ENCODE results near the gene CCDC142. TPM values are rescaled to one million over a fixed set of nuclear protein-coding genes. Genes with fewer than 3 reads are reported as not detected.

Gene CCDC142
- total RNA-seq, 1 experiment from 2014 or later = 19.8 TPM

- Histone ChIP-seq H3F3A (ENCODE audit: insufficient read depth, low read depth) (peaks cover 23% of the 10 kb centered on the region), H3K4me3 (peak overlapping the region; percentile 66), H2AFZ (peak overlapping the region; percentile 87), H3K36me3 (ENCODE audit: low read depth) (0 out of 2 replicates have a peak, but pooled peaks cover 4% of the 10 kb centered on the region), H3K27me3 (ENCODE audit: insufficient read depth, low read depth) (no peaks in the 10 kb centered on the region), H3K79me2 (ENCODE audit: low read depth) (peaks cover 37% of the 10 kb centered on the region), H3K4me1 (replicated peaks; ENCODE audit: insufficient read depth) (peaks cover 17% of the 10 kb centered on the region), H3K9me3 (ENCODE audit: insufficient read depth, low read depth) (no peaks in the 10 kb centered on the region), H4K20me1 (ENCODE audit: insufficient read depth) (peaks cover 29% of the 10 kb centered on the region), H3K27ac (peak overlapping the region; percentile 64), H3K9me2 (ENCODE audit: insufficient read depth) (no peaks in the 10 kb centered on the region), H3K4me2 (peak overlapping the region; percentile 93)
- TF ChIP-seq, protein P1, sequence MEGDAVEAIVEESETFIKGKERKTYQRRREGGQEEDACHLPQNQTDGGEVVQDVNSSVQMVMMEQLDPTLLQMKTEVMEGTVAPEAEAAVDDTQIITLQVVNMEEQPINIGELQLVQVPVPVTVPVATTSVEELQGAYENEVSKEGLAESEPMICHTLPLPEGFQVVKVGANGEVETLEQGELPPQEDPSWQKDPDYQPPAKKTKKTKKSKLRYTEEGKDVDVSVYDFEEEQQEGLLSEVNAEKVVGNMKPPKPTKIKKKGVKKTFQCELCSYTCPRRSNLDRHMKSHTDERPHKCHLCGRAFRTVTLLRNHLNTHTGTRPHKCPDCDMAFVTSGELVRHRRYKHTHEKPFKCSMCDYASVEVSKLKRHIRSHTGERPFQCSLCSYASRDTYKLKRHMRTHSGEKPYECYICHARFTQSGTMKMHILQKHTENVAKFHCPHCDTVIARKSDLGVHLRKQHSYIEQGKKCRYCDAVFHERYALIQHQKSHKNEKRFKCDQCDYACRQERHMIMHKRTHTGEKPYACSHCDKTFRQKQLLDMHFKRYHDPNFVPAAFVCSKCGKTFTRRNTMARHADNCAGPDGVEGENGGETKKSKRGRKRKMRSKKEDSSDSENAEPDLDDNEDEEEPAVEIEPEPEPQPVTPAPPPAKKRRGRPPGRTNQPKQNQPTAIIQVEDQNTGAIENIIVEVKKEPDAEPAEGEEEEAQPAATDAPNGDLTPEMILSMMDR (conservative IDR thresholded peaks at IDR 0.05) = no peak
- no peak for TF ChIP-seq EZH2 (IDR thresholded peaks at IDR 0.05; ENCODE audit: low read depth)
- DNase-seq = no peak
- POLR2A ChIA-PET (ENCODE audit: unreplicated experiment) = interaction anchor here (0.8 to 1.1 kb wide), 2 partner anchors 11 to 42 kb away, joined by 3 to 8 read pairs; partner anchors contain the start of genes CCDC142 and TTC31
- TSS peak; percentile 45 for BruUV-seq (replicated peaks)
- CTCF ChIA-PET = no interaction called here
- intact Hi-C loops (cut with micrococcal nuclease; ENCODE audit: unreplicated experiment) = no loop called here
Measured at GRCh38 chr2:74441170-74441689, 41.6 kb downstream of the CCDC142 start.

- intact Hi-C loops (cut with micrococcal nuclease; ENCODE audit: unreplicated experiment) = loop anchor here (1.0 kb wide), 2 partner anchors 18 to 89 kb away; partner anchors contain the start of genes AUP1, HTRA2 and WBP1
- Histone ChIP-seq H3K36me3 (ENCODE audit: low read depth) (0 out of 2 replicates have a peak, but pooled peaks cover 4% of the 10 kb centered on the region), H3K9me2 (ENCODE audit: insufficient read depth) (no peaks in the 10 kb centered on the region), H3F3A (ENCODE audit: insufficient read depth, low read depth) (peaks cover 23% of the 10 kb centered on the region), H4K20me1 (ENCODE audit: insufficient read depth) (peaks cover 29% of the 10 kb centered on the region), H3K4me2 (peak overlapping the region; percentile 93), H3K27ac (peak overlapping the region; percentile 64), H3K9me3 (ENCODE audit: insufficient read depth, low read depth) (no peaks in the 10 kb centered on the region), H3K4me3 (peak overlapping the region; percentile 66), H3K27me3 (ENCODE audit: insufficient read depth, low read depth) (no peaks in the 10 kb centered on the region), H2AFZ (peak overlapping the region; percentile 87), H3K4me1 (replicated peaks; ENCODE audit: insufficient read depth) (peaks cover 17% of the 10 kb centered on the region), H3K79me2 (ENCODE audit: low read depth) (peaks cover 37% of the 10 kb centered on the region)
- no TSS peak for BruUV-seq (replicated peaks)
- CTCF ChIA-PET = interaction anchor here (0.6 kb wide), 2 partner anchors 39 to 1463 kb away, joined by 3 to 5 read pairs; no protein-coding TSS in a partner anchor
- TF ChIP-seq, protein P1 (conservative IDR thresholded peaks at IDR 0.05) = no peak
- no peak for TF ChIP-seq EZH2 (IDR thresholded peaks at IDR 0.05; ENCODE audit: low read depth)
- peak; percentile 68 to 87 for DNase-seq
- POLR2A ChIA-PET (ENCODE audit: unreplicated experiment) = interaction anchor here (0.7 to 1.1 kb wide), 4 partner anchors 12 to 48 kb away, joined by 3 to 9 read pairs (median 6); partner anchors contain the start of genes CCDC142, TTC31 and WBP1
Measured at GRCh38 chr2:74440378-74441169, 42.2 kb downstream of the CCDC142 start.

DNA sequence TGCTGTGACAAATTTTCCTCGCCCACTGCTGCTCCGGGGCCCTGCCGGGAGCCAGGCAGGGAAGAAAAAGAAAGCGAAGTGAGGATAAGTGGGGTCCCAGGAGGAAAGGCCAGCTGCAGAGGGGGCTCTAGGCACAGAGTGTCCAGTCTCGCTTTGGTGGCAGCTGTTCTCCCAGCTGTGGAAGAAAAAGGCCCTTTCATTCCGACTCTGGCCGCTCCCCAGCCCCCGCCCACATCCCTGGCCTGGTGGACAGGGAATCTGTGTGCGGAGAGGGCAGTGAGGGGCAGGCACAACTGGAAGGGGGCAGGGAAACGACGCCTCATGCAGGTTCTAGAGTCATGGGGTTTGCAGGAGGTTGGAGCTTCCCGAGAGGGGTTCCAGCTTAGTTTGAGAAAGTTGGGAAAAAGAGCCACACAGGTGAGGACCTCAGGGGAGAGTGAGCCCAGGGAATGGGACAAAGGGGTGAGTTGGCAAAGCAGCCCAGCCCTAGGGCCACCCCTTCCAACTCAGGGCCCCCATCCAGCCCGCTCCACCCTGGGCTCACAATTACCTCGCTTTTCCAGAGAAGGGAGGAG lies 42.9 kb downstream of the CCDC142 start:
- Histone ChIP-seq H3K9me3 (ENCODE audit: insufficient read depth, low read depth) (no peaks in the 10 kb centered on the region), H3K4me2 (peak overlapping the region; percentile 93), H3K9me2 (ENCODE audit: insufficient read depth) (no peaks in the 10 kb centered on the region), H4K20me1 (ENCODE audit: insufficient read depth) (peaks cover 35% of the 10 kb centered on the region), H3K4me3 (peak overlapping the region; percentile 66), H3K79me2 (ENCODE audit: low read depth) (peaks cover 43% of the 10 kb centered on the region), H3K27ac (no peak overlapping the region; the same call in 1 of the 2 replicates), H3K36me3 (ENCODE audit: low read depth) (0 out of 2 replicates have a peak, but pooled peaks cover 4% of the 10 kb centered on the region), H3F3A (ENCODE audit: insufficient read depth, low read depth) (peaks cover 23% of the 10 kb centered on the region), H3K27me3 (ENCODE audit: insufficient read depth, low read depth) (no peaks in the 10 kb centered on the region), H2AFZ (peak overlapping the region; percentile 87), H3K4me1 (replicated peaks; ENCODE audit: insufficient read depth) (peaks cover 17% of the 10 kb centered on the region)
- POLR2A ChIA-PET (ENCODE audit: unreplicated experiment) = interaction anchor here (0.7 to 1.1 kb wide), 3 partner anchors 18 to 48 kb away, joined by 3 to 9 read pairs (median 3); partner anchors contain the start of genes CCDC142, TTC31 and WBP1
- no peak for DNase-seq
- CTCF ChIA-PET = interaction anchor here (0.6 kb wide), 2 partner anchors 38 to 1463 kb away, joined by 3 to 5 read pairs; no protein-coding TSS in a partner anchor
- no TSS peak for BruUV-seq (replicated peaks)
- intact Hi-C loops (cut with micrococcal nuclease; ENCODE audit: unreplicated experiment) = loop anchor here (1.0 kb wide), 2 partner anchors 18 to 89 kb away; partner anchors contain the start of genes AUP1, HTRA2 and WBP1
- TF ChIP-seq EZH2 (IDR thresholded peaks at IDR 0.05; ENCODE audit: low read depth) = no peak
- TF ChIP-seq, protein P1 (conservative IDR thresholded peaks at IDR 0.05) = no peak
